Ishikawa (cell line): ENCODE measurements around the gene PMEPA1.

Experiments used
- CEBPB ChIP-seq: IDR thresholded peaks from 2 replicates; pipeline ENCODE4 v1.6.1; 2012
- MAX ChIP-seq: IDR thresholded peaks from 2 replicates; pipeline ENCODE4 v1.6.1; 2012

- no peak for TF ChIP-seq MAX
- no peak for TF ChIP-seq CEBPB
These were observed 97.4 kb downstream of the PMEPA1 start for GRCh38 chr20:57612436-57612835.
